GM21381 (cell line): ENCODE results near the gene ATP13A4.

ENCODE experiments used
- ATAC-seq: cut with Tn5 transposase; IDR thresholded peaks from one replicate; pipeline ENCODE4 v1.9.1; 2021; ENCODE audit warnings: mild to moderate bottlenecking, moderate library complexity; ENCODE audit not compliant: unreplicated experiment

Gene ATP13A4

DNA sequence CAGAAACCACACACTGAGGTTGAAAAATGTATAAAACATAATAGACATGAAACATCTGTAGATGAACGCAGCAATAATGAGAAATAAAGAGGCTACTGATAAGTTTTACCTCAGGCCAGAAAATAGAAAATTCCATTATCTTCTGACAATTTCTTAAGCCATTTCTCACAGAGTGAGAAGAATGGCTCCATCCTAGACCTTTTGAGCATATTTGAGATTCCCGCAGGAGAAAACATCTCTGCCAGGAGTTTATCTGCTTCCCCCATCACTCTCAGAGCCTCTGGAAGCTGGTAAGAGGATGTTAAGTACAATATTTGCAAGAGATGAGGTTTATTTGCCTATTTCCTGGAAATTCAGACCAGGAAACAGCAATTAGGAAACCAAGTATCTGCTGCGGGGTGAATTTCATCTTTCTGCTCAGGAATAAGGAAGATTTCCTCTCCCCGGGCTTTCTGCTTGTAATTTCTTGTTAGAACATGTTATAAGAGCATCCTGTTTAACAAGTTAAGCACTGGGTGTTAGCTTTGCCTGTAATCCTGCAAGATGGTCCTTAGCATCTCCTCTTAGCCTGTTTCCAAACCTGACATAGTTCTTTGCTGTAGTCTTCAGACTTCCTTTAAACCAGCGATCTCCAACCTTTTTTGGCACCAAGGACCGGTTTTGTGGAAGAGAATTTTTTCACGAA, 54.8 kb downstream of the ATP13A4 start:
- no peak for ATAC-seq

DNA sequence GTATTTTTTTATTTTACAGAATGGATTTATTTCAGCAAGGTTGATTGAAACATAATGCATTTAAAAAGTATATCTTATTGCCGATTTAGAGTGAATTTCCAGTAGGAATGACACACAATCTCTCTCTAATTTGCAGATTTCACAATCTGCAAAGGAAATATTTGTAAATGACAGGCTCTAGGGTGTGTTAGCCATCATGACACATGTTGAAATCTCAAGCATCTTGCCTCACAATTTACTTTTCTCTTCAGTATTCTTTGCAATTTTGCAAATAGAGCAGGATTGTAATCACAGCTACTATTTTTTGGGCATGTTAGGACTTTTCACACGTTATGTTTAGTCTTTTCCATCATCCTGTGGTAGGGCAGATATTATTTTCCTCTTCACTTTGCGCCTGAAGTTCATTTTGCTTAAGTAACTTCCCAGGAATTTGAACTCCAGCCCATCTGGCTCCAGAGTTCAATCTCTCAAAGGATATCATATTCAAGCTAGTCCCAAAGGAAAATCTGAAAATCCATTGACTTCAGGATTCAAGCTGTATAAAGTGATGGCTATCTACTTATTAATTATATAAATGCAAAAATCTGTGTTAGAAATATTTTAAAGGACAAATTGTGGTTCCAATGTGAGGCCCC, 55.4 kb downstream of the ATP13A4 start:
- ATAC-seq: no peak

DNA sequence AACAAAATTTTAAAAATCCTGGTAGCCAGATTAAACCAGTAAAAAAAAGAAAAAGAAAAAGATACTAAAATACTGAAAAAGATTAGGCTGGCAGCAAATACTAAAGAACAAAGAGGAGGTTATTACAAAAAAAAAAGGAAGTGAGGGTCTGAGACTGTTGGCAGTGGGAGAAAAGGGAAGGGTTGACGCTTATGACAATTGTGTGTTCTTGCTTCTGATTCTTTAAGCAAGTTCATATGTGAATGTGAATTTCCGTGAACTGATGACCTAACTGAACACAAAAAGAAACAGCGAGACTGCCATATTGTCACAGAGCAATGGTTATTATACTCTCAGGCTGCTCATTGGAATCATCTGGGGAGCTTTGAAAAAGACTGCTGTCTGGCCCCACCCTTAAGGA, 56.5 kb downstream of the ATP13A4 start:
- ATAC-seq: no peak

DNA sequence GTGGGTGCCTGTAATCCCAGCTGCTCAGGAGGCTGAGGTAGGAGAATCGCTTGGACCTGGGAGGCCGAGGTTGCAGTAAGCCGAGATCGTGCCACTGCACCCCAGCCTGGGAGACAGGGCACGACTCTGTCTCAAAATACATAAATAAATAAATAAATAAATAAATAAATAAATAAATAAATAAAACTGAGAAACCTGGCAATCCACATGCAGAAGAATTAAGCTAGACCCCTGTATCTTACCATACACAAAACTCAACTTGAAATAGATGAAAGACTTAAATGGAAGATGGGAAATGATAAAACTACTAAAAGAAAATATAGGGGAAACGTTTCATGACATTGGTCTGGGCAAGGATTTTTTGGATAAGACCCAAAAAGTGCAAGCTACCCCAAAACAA, 58.0 kb downstream of the ATP13A4 start:
- ATAC-seq: no peak

DNA sequence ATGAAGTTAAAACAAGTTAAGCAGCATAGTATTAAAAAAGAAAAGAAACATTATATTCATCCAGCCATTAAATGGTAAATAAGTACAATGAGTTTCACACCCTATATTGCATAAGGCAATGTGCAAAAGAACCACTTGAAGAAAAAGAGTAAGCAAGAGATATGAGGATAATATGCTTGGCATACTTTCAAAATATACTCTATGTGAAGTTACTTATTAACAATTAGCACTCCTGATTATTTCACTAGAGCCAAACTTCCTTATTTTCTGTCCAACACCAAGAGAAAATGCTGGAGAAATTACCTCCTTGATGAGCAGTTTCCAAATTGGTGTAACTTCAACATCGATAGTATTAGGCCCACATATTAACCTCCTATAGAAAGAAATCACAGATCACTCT, 63.7 kb downstream of the ATP13A4 start:
- ATAC-seq: no peak

DNA sequence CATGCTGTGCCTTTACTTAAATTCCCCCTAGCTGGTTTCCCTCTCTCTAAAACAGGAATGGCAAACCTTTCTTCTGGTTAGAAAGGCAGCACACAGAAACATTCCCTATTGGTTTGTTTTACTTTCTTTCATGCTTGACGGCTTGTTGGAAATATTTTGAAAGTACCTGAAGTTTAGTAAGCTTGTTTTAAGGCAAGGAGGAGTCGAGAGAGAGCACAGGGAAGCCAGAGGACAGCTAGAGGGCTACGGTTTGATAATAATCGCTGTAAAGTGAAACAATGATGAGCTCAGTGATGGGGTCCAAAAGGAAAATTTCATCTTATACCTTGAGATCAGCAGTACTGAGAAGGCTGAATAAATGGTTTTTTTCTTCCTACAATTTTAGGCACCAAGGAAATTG, 64.1 kb downstream of the ATP13A4 start:
- ATAC-seq: no peak

DNA sequence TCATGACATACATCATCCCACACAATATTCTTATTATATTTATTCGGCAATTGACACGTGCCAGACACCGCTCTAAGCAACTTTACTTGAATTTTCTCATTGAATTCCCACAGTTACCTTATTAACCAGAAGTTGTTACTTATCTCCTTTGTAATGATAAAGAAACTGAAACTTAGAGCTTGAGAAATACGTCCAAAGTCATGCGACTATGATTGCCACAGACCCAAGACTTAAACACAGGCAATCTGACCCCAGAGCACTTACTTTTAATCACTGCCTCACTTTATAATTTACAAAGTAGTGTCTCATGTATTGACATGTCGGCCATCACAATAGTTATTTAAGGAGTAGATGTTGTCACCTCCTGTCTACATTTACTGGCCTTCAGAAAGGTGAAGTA, 64.7 kb downstream of the ATP13A4 start:
- no peak for ATAC-seq

DNA sequence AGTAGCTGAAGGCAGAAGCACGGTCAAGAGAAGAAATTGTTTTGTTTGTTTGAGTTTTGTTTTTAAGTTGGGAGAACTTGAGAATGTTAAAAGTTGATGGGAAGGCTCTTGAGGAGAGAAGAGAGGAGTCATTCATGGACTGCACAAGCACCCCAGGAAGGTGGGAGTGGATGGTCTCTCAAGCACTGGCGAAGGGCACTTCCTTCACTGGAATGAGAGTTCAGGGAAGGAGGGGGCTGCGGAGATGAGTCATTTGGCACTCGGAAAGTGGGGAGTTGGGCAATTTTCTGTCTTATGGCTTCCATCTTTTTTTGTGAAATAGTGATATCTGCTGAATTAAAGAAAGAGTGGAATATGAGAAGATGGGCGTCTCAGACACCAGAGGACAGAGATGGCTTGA, 66.0 kb downstream of the ATP13A4 start:
- no peak for ATAC-seq

DNA sequence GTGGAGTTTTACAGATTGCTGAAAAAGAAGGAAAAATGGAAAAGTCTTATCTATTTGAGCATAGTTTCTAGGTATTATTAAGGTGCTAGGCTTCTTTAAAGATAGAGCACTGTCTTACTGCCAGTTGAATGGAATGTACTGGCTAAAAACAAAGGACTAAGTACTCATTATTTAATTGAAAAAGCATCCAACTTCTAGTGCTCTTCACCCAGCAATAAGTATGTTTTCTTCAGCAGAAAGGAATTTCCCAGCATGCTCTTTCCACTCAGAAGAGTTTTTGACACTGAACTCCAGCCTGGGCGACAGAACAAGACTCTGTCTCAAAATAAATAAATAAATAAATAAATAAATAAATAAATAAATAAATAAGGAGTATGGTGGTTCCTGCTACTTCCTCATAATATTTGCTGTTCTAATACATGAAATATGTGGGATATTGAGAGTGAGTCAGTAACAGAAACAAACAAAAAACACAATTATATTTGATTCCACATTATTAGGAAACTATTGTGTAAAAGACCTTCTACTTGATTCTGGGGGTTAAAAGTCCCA, 70.6 kb downstream of the ATP13A4 start:
- no peak for ATAC-seq

DNA sequence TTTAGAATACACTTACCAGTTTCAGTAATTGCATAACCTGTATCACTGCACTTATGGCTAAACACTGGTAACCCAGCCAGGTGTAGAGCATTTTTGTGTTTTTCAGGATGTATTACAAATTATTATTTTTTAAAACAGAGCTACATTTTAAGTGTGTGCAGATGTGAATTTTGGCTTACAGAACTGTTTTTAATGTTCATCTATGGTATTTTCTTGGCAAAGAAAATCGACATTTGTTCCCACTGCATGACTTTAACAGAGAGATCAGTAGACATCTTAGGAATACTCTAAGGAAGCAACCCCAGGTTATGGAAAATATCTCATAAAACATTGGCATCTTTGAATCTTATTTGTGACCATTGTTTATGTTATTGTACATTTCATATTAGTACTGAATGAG, 73.3 kb downstream of the ATP13A4 start:
- ATAC-seq: no peak

DNA sequence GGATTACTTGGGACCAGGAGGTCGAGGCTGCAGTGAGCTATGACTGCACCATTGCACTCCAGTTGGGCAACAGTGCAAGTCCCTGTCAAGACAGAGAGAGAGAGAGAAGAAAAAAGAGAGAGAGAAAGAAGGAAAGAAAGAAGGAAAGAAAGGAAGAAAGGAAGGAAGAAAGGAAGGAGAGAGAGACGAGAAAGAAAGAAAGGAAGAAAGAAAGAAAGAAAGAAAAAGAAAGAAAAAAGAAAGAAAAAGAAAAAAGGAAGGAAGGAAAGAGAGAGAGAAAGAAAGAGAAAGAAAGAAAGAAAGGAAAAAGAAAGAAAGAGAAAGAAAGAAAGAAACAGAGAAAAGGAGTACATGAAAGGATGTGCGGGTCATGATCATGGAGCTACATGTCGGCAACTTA, 80.2 kb downstream of the ATP13A4 start:
- no peak for ATAC-seq

DNA sequence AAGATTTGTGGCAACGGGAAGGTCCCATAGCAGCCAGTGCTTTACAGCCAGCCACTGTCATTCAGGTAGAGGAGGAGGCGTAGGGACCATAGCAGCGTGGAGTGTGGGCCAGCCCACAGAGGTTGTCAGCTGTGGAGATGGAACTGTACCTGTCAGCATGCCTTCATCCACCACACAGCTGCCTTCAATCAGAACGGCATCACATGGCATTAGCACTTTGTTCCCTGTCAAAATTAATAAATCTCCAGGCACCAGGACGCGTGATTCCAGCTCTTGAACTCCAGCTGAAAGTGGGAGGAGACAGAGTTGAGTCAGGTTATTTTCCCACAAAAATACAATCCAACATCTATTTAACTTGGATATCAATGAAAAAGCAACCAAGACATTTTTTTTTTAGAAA, 84.0 kb downstream of the ATP13A4 start:
- ATAC-seq: no peak

DNA sequence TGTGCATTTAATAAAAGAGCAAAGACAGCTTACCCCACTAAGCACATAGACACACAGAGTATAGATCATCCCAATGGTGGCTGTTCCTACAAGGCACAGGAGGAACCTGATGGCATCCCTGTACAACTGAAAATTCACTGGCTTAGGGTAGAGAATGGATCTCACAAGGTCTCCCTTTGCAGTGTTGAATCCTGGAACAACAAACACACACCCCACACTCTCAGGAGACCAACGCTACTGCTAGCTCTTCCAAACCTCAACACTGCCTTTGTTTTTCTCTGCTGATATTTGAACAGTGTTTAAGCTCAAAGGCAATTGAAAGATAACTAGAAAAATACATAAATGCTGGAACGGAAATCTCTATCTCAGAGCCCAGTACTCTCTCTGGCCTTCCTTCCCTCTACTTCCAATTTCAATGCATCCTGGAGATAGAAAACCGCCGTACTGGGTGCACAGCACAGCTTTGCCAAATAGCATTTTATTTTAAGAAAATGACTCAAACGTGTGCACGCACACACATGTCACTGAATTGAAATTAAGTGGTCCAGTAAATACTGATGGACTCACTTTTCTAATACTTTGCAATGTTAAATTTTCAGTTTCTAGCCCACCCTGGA, 88.6 kb downstream of the ATP13A4 start:
- ATAC-seq: no peak

DNA sequence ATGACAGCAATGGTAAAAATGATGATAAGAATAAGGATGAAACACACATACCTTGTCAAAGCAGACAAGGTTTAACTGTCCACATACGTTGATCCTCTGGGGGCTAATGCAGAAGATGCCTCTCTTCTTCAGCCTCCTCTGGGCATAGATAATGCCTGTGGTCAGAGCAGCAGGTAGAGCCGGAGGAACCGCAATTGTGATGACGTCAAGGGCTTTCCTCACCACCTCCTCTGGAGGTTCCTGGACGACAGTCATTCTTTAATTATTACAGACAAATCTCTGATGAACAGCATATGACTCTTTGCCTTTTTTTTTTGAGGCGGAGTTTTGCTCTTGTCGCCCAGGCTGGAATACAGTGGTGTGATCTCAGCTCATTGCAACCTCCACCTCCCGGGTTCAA, 89.8 kb downstream of the ATP13A4 start:
- ATAC-seq: no peak

DNA sequence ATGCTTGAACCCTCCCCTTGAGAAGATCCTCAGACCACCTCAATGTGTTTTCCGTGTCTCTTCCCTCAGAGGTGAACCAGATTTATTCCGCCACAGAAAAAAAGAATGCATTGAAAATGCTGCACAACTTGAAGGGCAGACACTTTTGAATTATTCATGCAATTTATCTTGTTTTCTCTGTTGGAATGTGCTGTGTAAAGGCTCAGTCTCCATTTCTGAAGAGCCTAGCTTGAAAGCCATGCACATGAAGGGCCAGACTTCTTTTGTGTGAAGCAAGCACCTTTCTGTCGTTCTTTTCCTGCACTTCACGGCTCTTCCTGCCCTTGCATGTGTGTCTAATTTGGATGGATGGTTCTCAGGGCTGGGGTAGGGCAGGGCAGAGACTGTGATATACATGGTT, 97.2 kb downstream of the ATP13A4 start:
- ATAC-seq: no peak

DNA sequence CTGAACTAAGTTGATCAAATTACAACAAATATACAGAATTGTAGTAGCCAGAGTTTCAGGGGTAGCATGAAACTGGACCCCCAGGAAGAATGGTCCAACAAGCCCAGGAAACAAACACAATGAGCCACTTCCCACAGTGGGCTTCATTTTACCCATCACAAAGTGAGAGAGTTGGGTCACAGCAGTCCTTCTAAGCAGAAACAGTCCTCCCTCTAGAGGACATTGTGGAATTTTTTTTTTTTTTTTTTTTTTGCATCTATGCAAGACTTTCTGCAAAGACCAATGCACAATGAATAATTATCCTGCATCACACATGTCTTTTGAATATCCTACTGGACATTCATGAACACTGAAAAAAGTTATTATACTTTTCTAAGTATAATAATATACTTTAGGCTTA, 102.4 kb downstream of the ATP13A4 start:
- no peak for ATAC-seq

DNA sequence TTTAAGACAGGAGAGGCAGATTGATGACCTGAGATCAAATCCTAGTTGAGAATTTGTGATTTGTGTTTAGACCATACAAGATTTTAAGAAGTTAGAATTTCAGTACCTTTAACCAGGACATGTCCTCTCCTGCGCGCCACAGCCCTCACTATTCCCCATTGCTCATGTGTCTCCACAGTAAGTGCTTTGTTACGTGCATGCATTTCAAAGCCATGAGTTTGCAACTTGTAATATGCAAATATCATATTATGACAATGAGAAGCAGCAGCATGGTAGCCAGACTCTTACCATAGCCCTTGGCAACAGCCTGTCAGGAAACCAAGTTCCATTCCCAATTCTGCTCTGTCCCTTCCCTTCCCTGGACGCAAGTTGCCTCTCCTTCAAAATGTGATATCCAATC, 102.8 kb downstream of the ATP13A4 start:
- ATAC-seq: no peak

DNA sequence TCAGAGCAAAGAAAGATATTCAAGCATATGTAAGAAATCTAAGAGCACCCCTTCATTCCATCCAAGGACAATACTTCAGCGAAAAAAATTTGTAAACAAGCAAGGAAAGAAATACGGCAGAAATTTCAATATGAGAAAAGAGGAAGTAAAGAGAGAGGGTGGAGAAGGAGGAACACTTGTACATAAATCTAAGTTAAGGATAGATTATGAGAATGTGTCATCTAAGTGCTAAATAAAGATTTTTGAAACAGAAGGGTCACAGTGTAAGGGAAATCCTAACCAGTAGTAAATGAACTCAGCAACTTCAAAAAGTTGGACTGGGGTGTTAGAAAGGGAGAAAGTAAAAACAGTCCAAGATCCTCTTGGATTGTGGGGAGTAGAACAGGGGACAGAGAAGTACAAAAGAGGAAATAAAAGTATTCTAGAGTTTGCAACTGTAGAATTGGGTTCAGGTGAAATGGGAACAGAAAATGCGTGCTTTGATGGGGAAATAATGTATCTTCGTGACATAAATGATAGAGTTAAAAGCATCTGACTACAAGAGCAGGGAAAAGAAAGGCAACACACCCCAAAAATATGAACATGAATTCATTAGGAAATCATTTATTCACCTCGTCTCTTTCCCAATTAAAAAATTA, 107.6 kb downstream of the ATP13A4 start:
- ATAC-seq: no peak

DNA sequence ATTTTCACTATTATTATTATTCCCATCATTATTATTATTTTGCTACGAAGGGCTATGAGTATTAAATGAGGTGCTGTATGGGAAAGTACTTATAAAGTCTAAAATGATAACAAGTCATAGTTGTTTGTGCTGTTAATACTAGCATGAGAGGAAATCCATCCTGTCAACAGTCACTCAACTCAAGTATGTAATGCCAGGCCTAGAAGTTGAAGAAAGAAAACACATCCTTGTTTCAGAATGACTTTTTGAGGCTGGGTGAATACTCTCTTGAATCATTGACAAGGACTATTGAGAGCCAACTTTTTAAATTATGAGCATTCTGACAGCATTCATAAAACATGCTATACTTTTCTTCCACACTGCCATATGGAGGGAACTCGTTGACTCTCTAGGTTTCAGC, 115.3 kb downstream of the ATP13A4 start:
- no peak for ATAC-seq

DNA sequence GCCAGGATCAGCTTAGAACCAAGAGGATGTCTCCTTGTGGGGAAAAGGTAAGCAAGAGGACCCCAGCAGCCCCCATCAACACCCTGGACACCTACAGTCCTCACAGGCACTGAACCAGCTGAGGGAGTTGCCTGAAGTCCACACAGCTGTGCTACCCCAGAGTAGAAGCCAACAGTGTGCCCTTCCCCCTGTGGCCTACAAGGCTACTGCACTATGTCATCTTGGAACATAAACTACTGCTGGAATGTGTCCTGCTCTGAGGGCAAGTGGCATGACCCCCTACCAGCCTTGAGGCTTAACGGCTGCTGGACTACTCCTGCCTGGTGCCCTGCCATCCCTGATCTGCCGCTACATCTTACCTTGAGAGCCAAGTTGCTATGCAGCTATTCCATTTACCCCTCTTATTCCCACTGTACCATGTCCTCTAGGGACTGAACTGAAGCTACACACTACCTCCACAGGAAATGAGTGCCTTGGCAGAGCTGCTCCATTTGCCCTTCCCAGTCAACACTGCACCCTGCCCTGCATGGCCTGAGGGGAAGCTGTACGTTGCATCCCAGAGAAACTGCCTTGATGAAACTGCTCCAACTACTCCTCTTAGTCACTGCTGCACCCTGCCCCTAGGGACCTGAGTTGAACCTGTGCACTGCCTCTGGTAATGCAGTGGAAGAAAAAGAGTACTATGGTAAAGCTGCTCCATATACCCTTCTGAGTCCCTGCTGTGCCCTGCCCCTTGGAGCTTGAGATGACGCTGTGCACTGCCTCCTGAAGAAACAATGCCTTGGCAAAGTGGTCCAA, 135.9 kb downstream of the ATP13A4 start:
- ATAC-seq: no peak

DNA sequence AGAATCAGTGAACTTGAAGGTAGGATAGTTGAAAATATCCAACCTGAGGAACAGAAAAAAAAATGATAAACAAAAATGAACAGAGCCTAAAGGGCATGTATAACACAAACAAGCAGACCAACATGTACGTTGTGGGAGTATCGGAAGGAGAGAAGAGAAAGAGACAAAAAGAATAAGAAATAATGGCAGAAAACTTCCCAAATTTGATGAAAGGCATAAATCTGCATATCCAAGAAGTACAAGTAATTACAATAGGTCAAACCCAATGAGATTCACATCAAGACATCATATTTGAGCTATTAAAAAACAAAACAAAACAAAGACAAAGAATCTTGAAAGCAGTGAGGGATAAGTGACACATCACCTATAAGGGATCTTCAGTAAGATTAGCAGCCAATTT, 138.1 kb downstream of the ATP13A4 start:
- no peak for ATAC-seq
